H1 (cell line): ENCODE results near the gene STX16. TPM values are rescaled to one million over a fixed set of nuclear protein-coding genes. Genes with fewer than 3 reads are reported as not detected.

Source experiments
- CTCF ChIA-PET: fragments of 300-600 bp; sonication (Branson Sonifier 250); formaldehyde crosslinking; loops from one replicate; lab custom pipeline; 2021; ENCODE audit not compliant: partially characterized antibody; lab: Charles Lee
- POLR2A ChIA-PET: fragments of 300-600 bp; sonication (Branson Sonifier 250); formaldehyde crosslinking; loops from one replicate; lab custom pipeline; 2021; ENCODE audit warnings: inconsistent platforms; ENCODE audit not compliant: partially characterized antibody; lab: Charles Lee
- DNase-seq, 2 experiments: peaks; one replicate each; pipeline versions ENCODE4 v3.0.0 to v3.0.0-alpha.2; 2010 to 2022; ENCODE audit warnings: low spot score in 2 of 2, low read depth in 1 of 2, mixed read lengths in 1 of 2
- FAIRE-seq: peaks from 2 replicates; lab custom pipeline; 2011; peaks lifted over from hg19 to GRCh38; lab: Jason Lieb, UNC
- H2AFZ ChIP-seq: 2 replicates; pipeline ENCODE4 v1.8.1; 2012; ENCODE audit warnings: low read length, inconsistent platforms
- H2AK5ac ChIP-seq: 2 replicates; pipeline ENCODE4 v1.6.1; 2013; ENCODE audit warnings: low read depth, low read length
- H2BK120ac ChIP-seq: replicated peaks from 2 replicates; pipeline ENCODE3; 2013; ENCODE audit warnings: low read depth, low read length, inconsistent platforms
- H2BK12ac ChIP-seq: 2 replicates; pipeline ENCODE4 v1.6.1; 2013; ENCODE audit warnings: low read depth, low read length
- H2BK15ac ChIP-seq: 2 replicates; pipeline ENCODE4 v1.6.1; 2013; ENCODE audit warnings: low read length
- H2BK20ac ChIP-seq: 2 replicates; pipeline ENCODE4 v1.6.1; 2013; ENCODE audit warnings: low read length
- H2BK5ac ChIP-seq: 2 replicates; pipeline ENCODE4 v1.6.1; 2013; ENCODE audit warnings: low read depth, low read length
- H3K14ac ChIP-seq: 2 replicates; pipeline ENCODE4 v1.6.1; 2013; ENCODE audit warnings: inconsistent platforms; ENCODE audit not compliant: insufficient read length
- H3K18ac ChIP-seq: 2 replicates; pipeline ENCODE4 v1.6.1; 2013; ENCODE audit warnings: low read length; ENCODE audit errors: extremely low read depth
- H3K23ac ChIP-seq: 2 replicates; pipeline ENCODE4 v1.6.1; 2013; ENCODE audit warnings: inconsistent platforms; ENCODE audit not compliant: insufficient read length
- H3K23me2 ChIP-seq: 2 replicates; pipeline ENCODE4 v1.6.1; 2013; ENCODE audit warnings: low read depth, low read length
- H3K27ac ChIP-seq: 2 replicates; pipeline ENCODE4 v1.6.1; 2011; ENCODE audit warnings: low read depth, low read length, inconsistent platforms
- H3K27me3 ChIP-seq, 4 experiments: replicated peaks in 1 of 4; 1 replicate in 1 of 4; 2 replicates in 3 of 4; pipeline versions ENCODE4 v1.6.1 to v1.8.1; 2011 to 2013; ENCODE audit warnings: low read length in 3 of 4, mild to moderate bottlenecking in 3 of 4, inconsistent platforms in 2 of 4, mixed read lengths in 2 of 4, moderate library complexity in 1 of 4; ENCODE audit not compliant: control insufficient read depth in 3 of 4, insufficient read depth in 3 of 4; ENCODE audit errors: extremely low read depth in 1 of 4
- H3K36me3 ChIP-seq, 4 experiments: 2 replicates each; pipeline versions ENCODE4 v1.6.1 to v1.8.1; 2011 to 2013; ENCODE audit warnings: mild to moderate bottlenecking in 4 of 4, low read length in 3 of 4, moderate library complexity in 2 of 4, control low read depth in 1 of 4, inconsistent platforms in 1 of 4; ENCODE audit not compliant: insufficient read depth in 4 of 4, control insufficient read depth in 2 of 4
- H3K4ac ChIP-seq: replicated peaks from 2 replicates; pipeline ENCODE3; 2013; ENCODE audit warnings: low read length, low read depth, mixed read lengths, inconsistent platforms; ENCODE audit not compliant: insufficient read length
- H3K4me1 ChIP-seq, 4 experiments: replicated peaks in 1 of 4; 1 replicate in 1 of 4; 2 replicates in 3 of 4; pipeline versions ENCODE4 v1.6.1 to v1.8.1; 2011 to 2013; ENCODE audit warnings: low read length in 3 of 4, inconsistent platforms in 2 of 4, mixed read lengths in 1 of 4; ENCODE audit not compliant: insufficient read depth in 4 of 4, control insufficient read depth in 3 of 4
- H3K4me2 ChIP-seq, 2 experiments: 2 replicates each; pipeline versions ENCODE4 v1.6.1 to v1.8.1; 2011 to 2013; ENCODE audit warnings: low read depth in 2 of 2, low read length in 2 of 2, control low read depth in 1 of 2, inconsistent platforms in 1 of 2, mild to moderate bottlenecking in 1 of 2; ENCODE audit not compliant: insufficient read depth in 1 of 2
- H3K4me3 ChIP-seq, 4 experiments: fragments of 200-600, 300-600 bp in 1 of 4; sonication (generic), shearing (Covaris generic), sonication (Bioruptor Twin) in 1 of 4; 2 replicates each; pipeline versions ENCODE4 v1.5.1 to v1.8.1; 2011 to 2016; ENCODE audit warnings: low read length in 4 of 4, low read depth in 3 of 4, control low read depth in 2 of 4, inconsistent platforms in 2 of 4, mild to moderate bottlenecking in 2 of 4, mixed read lengths in 1 of 4, moderate library complexity in 1 of 4; ENCODE audit not compliant: insufficient read depth in 2 of 4; ENCODE audit errors: extremely low read depth in 1 of 4
- H3K56ac ChIP-seq: replicated peaks from 2 replicates; pipeline ENCODE3; 2013; ENCODE audit warnings: low read depth, mild to moderate bottlenecking, mixed read lengths, low read length, inconsistent platforms; ENCODE audit not compliant: insufficient read length
- H3K79me1 ChIP-seq: 2 replicates; pipeline ENCODE4 v1.6.1; 2013; ENCODE audit warnings: low read depth, low read length, control low read depth
- H3K79me2 ChIP-seq, 2 experiments: 2 replicates each; pipeline versions ENCODE4 v1.6.1 to v1.8.1; 2012 to 2013; ENCODE audit warnings: low read length in 2 of 2, mild to moderate bottlenecking in 2 of 2, inconsistent platforms in 1 of 2; ENCODE audit not compliant: insufficient read depth in 2 of 2, control insufficient read depth in 1 of 2
- H3K9ac ChIP-seq, 4 experiments: replicated peaks in 1 of 4; 1 replicate in 1 of 4; 2 replicates in 3 of 4; pipeline versions ENCODE4 v1.6.1 to v1.8.1; 2011 to 2013; ENCODE audit warnings: low read depth in 3 of 4, low read length in 3 of 4, control low read depth in 2 of 4, mild to moderate bottlenecking in 2 of 4, moderate library complexity in 2 of 4, inconsistent platforms in 1 of 4; ENCODE audit errors: extremely low read depth in 1 of 4
- H3K9me3 ChIP-seq, 2 experiments: 2 replicates each; pipeline versions ENCODE4 v1.6.1 to v1.8.1; 2012 to 2013; ENCODE audit warnings: mild to moderate bottlenecking in 2 of 2, moderate library complexity in 2 of 2, control low read depth in 1 of 2, inconsistent platforms in 1 of 2, low read depth in 1 of 2, low read length in 1 of 2, mixed read lengths in 1 of 2; ENCODE audit not compliant: insufficient read depth in 2 of 2
- H4K20me1 ChIP-seq, 2 experiments: replicated peaks in 1 of 2; 2 replicates each; pipeline versions ENCODE3 to v1.8.1; 2011 to 2013; ENCODE audit warnings: inconsistent platforms in 2 of 2, low read length in 2 of 2, mild to moderate bottlenecking in 1 of 2; ENCODE audit not compliant: insufficient read depth in 2 of 2, control insufficient read depth in 1 of 2
- H4K5ac ChIP-seq: 2 replicates; pipeline ENCODE4 v1.6.1; 2013; ENCODE audit warnings: low read length, low read depth, mixed read lengths, inconsistent platforms; ENCODE audit not compliant: insufficient read length
- H4K8ac ChIP-seq: 2 replicates; pipeline ENCODE4 v1.8.0; 2013; ENCODE audit warnings: mild to moderate bottlenecking, moderate library complexity, low read length, inconsistent platforms; ENCODE audit not compliant: insufficient read depth; ENCODE audit errors: extremely low read depth
- H4K91ac ChIP-seq: replicated peaks from 2 replicates; pipeline ENCODE3; 2013; ENCODE audit warnings: low read length, mixed read lengths, inconsistent platforms; ENCODE audit not compliant: insufficient read length
- ATF2 ChIP-seq: IDR thresholded peaks from 2 replicates; pipeline ENCODE4 v1.6.1; 2012; ENCODE audit warnings: low read length, inconsistent platforms
- CBX8 ChIP-seq: fragments of 300-800, 300-1000 bp; sonication (generic); IDR thresholded peaks from 2 replicates; pipeline ENCODE4 v1.7.1; 2016; ENCODE audit warnings: low read depth, low read length, borderline replicate concordance
- CHD1 ChIP-seq: IDR thresholded peaks from 2 replicates; pipeline ENCODE4 v1.6.1; 2012; ENCODE audit warnings: low read depth, low read length, improper control_type of control experiment
- EP300 ChIP-seq, 2 experiments: IDR thresholded peaks; 1 replicate in 1 of 2; 2 replicates in 1 of 2; pipeline ENCODE4 v1.6.1; 2011 to 2012; ENCODE audit warnings: low read depth in 2 of 2, low read length in 2 of 2, mild to moderate bottlenecking in 2 of 2, borderline replicate concordance in 1 of 2, inconsistent platforms in 1 of 2, moderate library complexity in 1 of 2
- HDAC2 ChIP-seq, 2 experiments: fragments of 300-600 bp in 1 of 2; sonication (generic) in 1 of 2; IDR thresholded peaks; 2 replicates each; pipeline ENCODE4 v1.6.1; 2011 to 2012; ENCODE audit warnings: low read depth in 2 of 2, low read length in 2 of 2, mild to moderate bottlenecking in 2 of 2, moderate library complexity in 2 of 2, borderline replicate concordance in 1 of 2, inconsistent platforms in 1 of 2
- POLR2A ChIP-seq, 2 experiments: IDR thresholded peaks; 1 replicate in 1 of 2; 2 replicates in 1 of 2; pipeline ENCODE4 v1.6.1; 2011; ENCODE audit warnings: low read depth in 2 of 2, low read length in 2 of 2, mild to moderate bottlenecking in 2 of 2; ENCODE audit errors: control extremely low read depth in 1 of 2
- RXRA ChIP-seq: IDR thresholded peaks from 2 replicates; pipeline ENCODE4 v1.6.1; 2011; ENCODE audit warnings: low read depth, mild to moderate bottlenecking, low read length, moderate library complexity; ENCODE audit not compliant: insufficient read depth
- SIRT6 ChIP-seq: IDR thresholded peaks from one replicate; pipeline ENCODE4 v1.7.1; 2012; ENCODE audit warnings: low read length, inconsistent platforms
- SP4 ChIP-seq: IDR thresholded peaks from 2 replicates; pipeline ENCODE4 v1.6.1; 2012; ENCODE audit warnings: low read length, inconsistent platforms
- TAF7 ChIP-seq: optimal IDR thresholded peaks from 2 replicates; pipeline ENCODE3; 2011; ENCODE audit warnings: low read depth, mild to moderate bottlenecking, inconsistent platforms, low read length, moderate library complexity, borderline replicate concordance
- YY1 ChIP-seq: IDR thresholded peaks from 2 replicates; pipeline ENCODE4 v1.6.1; 2011; ENCODE audit warnings: low read depth, mild to moderate bottlenecking, low read length
- WGBS, 2 experiments: shearing (Covaris generic) in 1 of 2; methylation state at CpG; one replicate each; pipeline versions ENCODE4 v1.1.6 to v1.1.7; 2013 to 2015; ENCODE audit warnings: low lambda C conversion rate in 2 of 2, mixed read lengths in 2 of 2, inconsistent platforms in 1 of 2, low coverage in 1 of 2, missing lambda C conversion rate in 1 of 2; ENCODE audit not compliant: insufficient replicate concordance in 2 of 2, insufficient coverage in 1 of 2, insufficient read length in 1 of 2; ENCODE audit errors: extremely low coverage in 1 of 2, missing lambda C conversion rate in 1 of 2; 5-methylcytosine and 5-hydroxymethylcytosine counted together
- polyA plus RNA-seq, 7 experiments: library from polyadenylated mRNA; depleted of rRNA in 3 of 7; stranded (reverse) in 5 of 7; unstranded in 2 of 7; fragments of >200 nt in 5 of 7; fragments of 200-250 nt in 2 of 7; gene quantifications; 1 replicate in 5 of 7; 2 replicates in 1 of 7; 4 replicates in 1 of 7; pipeline versions ENCODE4 v1.2.1 to v1.2.3, GENCODE V29; 2011 to 2013; ENCODE audit warnings: missing spikeins in 2 of 7, mixed read lengths in 2 of 7
- total RNA-seq: library from RNA; stranded (reverse); fragmentation: NEBNext Ultra II Directional; extraction: Animal tissue kit (Norgen Biotek cat#: 25700); gene quantifications from 2 replicates; pipeline ENCODE4 v1.2.1, GENCODE V29; 2021

Gene STX16
- total and polyA plus RNA-seq, 2 of the 8 experiments (the other 6 are each of a cell fraction or from before 2014, with no cell fraction given), result 45.2 to 61.6 TPM

GRCh38 chr20:58718121-58718563, 67.1 kb downstream of the STX16 start:
- H3K4me1 ChIP-seq, result peaks cover 0 to 4% (median 0%) of the 10 kb centered on the region in 4 experiments; a peak in 2 of 7 replicates
- no peaks in the 10 kb centered on the region for H4K20me1 ChIP-seq
- no peaks in the 10 kb centered on the region for H3K27me3 ChIP-seq
- peak in 1 of 2 experiments; percentile 36 for DNase-seq
- H3K23me2 ChIP-seq, result no peaks in the 10 kb centered on the region
- CTCF ChIA-PET, result interaction anchor here (0.7 kb wide), 1 partner anchor 76 kb away, joined by 3 read pairs; no protein-coding TSS in a partner anchor
- H3K56ac ChIP-seq, result no peak overlapping the region
- H3K36me3 ChIP-seq, result no peaks in the 10 kb centered on the region
- H4K5ac ChIP-seq, result no peak overlapping the region
- no peak for FAIRE-seq
- H3K79me2 ChIP-seq, result no peaks in the 10 kb centered on the region
- POLR2A ChIA-PET, result interaction anchor here (1.0 to 10.9 kb wide), 4 partner anchors 17 to 126 kb away, joined by 4 to 188 read pairs (median 9); no protein-coding TSS in a partner anchor
- H3K14ac ChIP-seq, result no peak overlapping the region
- peak overlapping the region; percentile 44 for H4K91ac ChIP-seq
- no peak overlapping the region for H3K23ac ChIP-seq
- no peak overlapping the region for H3K4ac ChIP-seq
- no peak overlapping the region; the same call in none of the 2 replicates for H4K8ac ChIP-seq
- H2BK12ac ChIP-seq, result no peak overlapping the region
- no peaks in the 10 kb centered on the region; the same call in 1 of the 2 replicates for H3K79me1 ChIP-seq
- no peak overlapping the region for H2BK20ac ChIP-seq
- H2BK5ac ChIP-seq, result 0 out of 2 replicates have a peak overlapping the region, but pooled peaks have one; percentile 30
- no peaks in the 10 kb centered on the region for H3K9me3 ChIP-seq
- H2BK120ac ChIP-seq, result no peak overlapping the region
- H3K18ac ChIP-seq, result no peak overlapping the region
- no peak overlapping the region for H3K27ac ChIP-seq
- H2AK5ac ChIP-seq, result peak overlapping the region; percentile 90; the same call in 1 of the 2 replicates
- H3K9ac ChIP-seq, result no peak overlapping the region
- no peak overlapping the region for H3K4me3 ChIP-seq
- no peak overlapping the region for H2AFZ ChIP-seq
- WGBS, 2 experiments, result 97% methylated on average over 15 of the region's 15 CpGs; no CpG with 5 or more reads in 1 of the 2 experiments
- no peak overlapping the region for H3K4me2 ChIP-seq
- H2BK15ac ChIP-seq, result no peak overlapping the region
- TF ChIP-seq EP300 (IDR thresholded peaks at IDR 0.05; ENCODE audit: borderline replicate concordance in 1 of 2, low read depth in 2 of 2, low read length in 2 of 2) (no peak), RXRA (no peak), POLR2A (IDR thresholded peaks at IDR 0.05; ENCODE audit: control extremely low read depth in 1 of 2, low read depth in 2 of 2, low read length in 2 of 2) (no peak), SP4 (no peak), ATF2 (no peak), CHD1 (no peak), YY1 (no peak), TAF7 (no peak), HDAC2 (IDR thresholded peaks at IDR 0.05; ENCODE audit: borderline replicate concordance in 1 of 2, low read depth in 2 of 2, low read length in 2 of 2) (no peak), SIRT6 (no peak), CBX8 (no peak)
